Tibial artery (tissue), 4 donors: ENCODE measurements around the gene INTS6L.

ENCODE experiments used
- DNase-seq, 2 donors: peaks; one replicate each; pipeline ENCODE4 v3.0.0-alpha.2; 2019
- H3K27ac ChIP-seq, 2 donors: fragments of 200-600 bp; sonication (generic) in 1 of 2; 1 replicate in 1 of 2; 2 replicates in 1 of 2; pipeline ENCODE4 v1.5.1; 2018 to 2019; ENCODE audit warnings: mild to moderate bottlenecking in 1 of 2
- H3K27me3 ChIP-seq, 2 donors: fragments of 200-600 bp; sonication (generic) in 1 of 2; one replicate each; pipeline versions ENCODE4 v1.5.1 to v1.6.0; 2016 to 2019
- H3K36me3 ChIP-seq, 3 donors: fragments of 200-600 bp; sonication (generic) in 2 of 3; one replicate each; pipeline ENCODE4 v1.5.1; 2016 to 2019; ENCODE audit warnings: mild to moderate bottlenecking in 2 of 3
- H3K4me1 ChIP-seq, 4 donors: fragments of 200-600 bp; sonication (generic) in 2 of 4; 1 replicate in 3 of 4; 2 replicates in 1 of 4; pipeline ENCODE4 v1.5.1; 2016 to 2019
- H3K4me3 ChIP-seq, 2 donors: fragments of 200-600 bp; sonication (generic) in 1 of 2; 1 replicate in 1 of 2; 2 replicates in 1 of 2; pipeline ENCODE4 v1.5.1; 2018 to 2019; ENCODE audit warnings: mild to moderate bottlenecking in 2 of 2
- H3K9me3 ChIP-seq, 3 donors: fragments of 200-600 bp; sonication (generic) in 1 of 3; one replicate each; pipeline ENCODE4 v1.5.1; 2016 to 2019
- CTCF ChIP-seq, 2 experiments: fragments of 200-600 bp in 1 of 2; fragments of 450-650 bp in 1 of 2; IDR thresholded peaks; one replicate each; pipeline ENCODE4 v1.5.1; 2017 to 2019; ENCODE audit warnings: antibody characterized with exemption in 2 of 2, mild to moderate bottlenecking in 1 of 2, moderate library complexity in 1 of 2
- intact Hi-C: fragments of 100-400 bp; cut with DNase I; formaldehyde crosslinking; loops from one replicate; pipeline ENCODE4 v1.15.0; 2023; ENCODE audit warnings: low total_unique reads

Gene INTS6L

GRCh38 chrX:135498236-135498635 lies 22.2 kb upstream of the INTS6L start:
- no peak for TF ChIP-seq CTCF (IDR thresholded peaks at IDR 0.05)
- Histone ChIP-seq H3K27ac (no peak overlapping the region), H3K36me3 (no peaks in the 10 kb centered on the region), H3K4me1 (no peaks in the 10 kb centered on the region), H3K27me3 (no peaks in the 10 kb centered on the region), H3K9me3 (no peaks in the 10 kb centered on the region), H3K4me3 (no peak overlapping the region)
- DNase-seq: no peak
- intact Hi-C loops: no loop called here

- no peaks in the 10 kb centered on the region for H3K36me3 ChIP-seq
- H3K27me3 ChIP-seq: no peaks in the 10 kb centered on the region
- intact Hi-C loops: no loop called here
- no peak for DNase-seq
- no peak overlapping the region for H3K4me3 ChIP-seq
- H3K9me3 ChIP-seq: no peaks in the 10 kb centered on the region
- TF ChIP-seq CTCF (IDR thresholded peaks at IDR 0.05): no peak
- H3K27ac ChIP-seq: no peak overlapping the region
- no peaks in the 10 kb centered on the region for H3K4me1 ChIP-seq
Observed at GRCh38 chrX:135505351-135505750, 15.1 kb upstream of the INTS6L start.

GRCh38 chrX:135509885-135510284 lies 10.6 kb upstream of the INTS6L start:
- TF ChIP-seq CTCF (IDR thresholded peaks at IDR 0.05): no peak
- DNase-seq: no peak
- Histone ChIP-seq H3K4me1 (peaks cover 0 to 4% (median 0%) of the 10 kb centered on the region in 4 donors), H3K36me3 (no peaks in the 10 kb centered on the region), H3K27ac (no peak overlapping the region), H3K4me3 (no peak overlapping the region), H3K27me3 (no peaks in the 10 kb centered on the region), H3K9me3 (no peaks in the 10 kb centered on the region)
- intact Hi-C loops: no loop called here

- intact Hi-C loops: no loop called here
- Histone ChIP-seq H3K27me3 (no peaks in the 10 kb centered on the region), H3K4me1 (peaks cover 0 to 4% (median 0%) of the 10 kb centered on the region in 4 donors), H3K36me3 (no peaks in the 10 kb centered on the region), H3K27ac (no peak overlapping the region), H3K9me3 (no peaks in the 10 kb centered on the region), H3K4me3 (no peak overlapping the region)
- DNase-seq: no peak
- no peak for TF ChIP-seq CTCF (IDR thresholded peaks at IDR 0.05)
Observed at GRCh38 chrX:135512508-135513129, 7.8 kb upstream of the INTS6L start.

- no peak overlapping the region for H3K27ac ChIP-seq
- no peaks in the 10 kb centered on the region for H3K9me3 ChIP-seq
- no peaks in the 10 kb centered on the region for H3K36me3 ChIP-seq
- H3K4me1 ChIP-seq: peaks cover 0 to 4% (median 0%) of the 10 kb centered on the region in 4 donors
- H3K4me3 ChIP-seq: no peak overlapping the region
- H3K27me3 ChIP-seq: no peaks in the 10 kb centered on the region
- no peak for DNase-seq
- no peak for TF ChIP-seq CTCF (IDR thresholded peaks at IDR 0.05)
- intact Hi-C loops: no loop called here
Observed at GRCh38 chrX:135513130-135513515, 7.3 kb upstream of the INTS6L start.

GRCh38 chrX:135516376-135516775 lies 4.1 kb upstream of the INTS6L start:
- TF ChIP-seq CTCF (IDR thresholded peaks at IDR 0.05): no peak
- H3K27ac ChIP-seq: no peak overlapping the region
- intact Hi-C loops: no loop called here
- no peak for DNase-seq
- H3K4me1 ChIP-seq: peaks cover 0 to 4% (median 0%) of the 10 kb centered on the region in 4 donors
- no peaks in the 10 kb centered on the region for H3K9me3 ChIP-seq
- no peaks in the 10 kb centered on the region for H3K36me3 ChIP-seq
- H3K27me3 ChIP-seq: no peaks in the 10 kb centered on the region
- H3K4me3 ChIP-seq: no peak overlapping the region
